ENCODE results near the gene UFC1. TPM values are rescaled to one million over a fixed set of nuclear protein-coding genes. Genes with fewer than 3 reads are reported as not detected.
A peak's percentile ranks its signal among the peaks of the same experiment; 100 is the strongest.

The UFC1 gene
- total and polyA plus RNA-seq, 2 of the 13 experiments (the other 11 are each of a cell fraction or from before 2014, with no cell fraction given), result 72.8 to 85.2 TPM

DNA sequence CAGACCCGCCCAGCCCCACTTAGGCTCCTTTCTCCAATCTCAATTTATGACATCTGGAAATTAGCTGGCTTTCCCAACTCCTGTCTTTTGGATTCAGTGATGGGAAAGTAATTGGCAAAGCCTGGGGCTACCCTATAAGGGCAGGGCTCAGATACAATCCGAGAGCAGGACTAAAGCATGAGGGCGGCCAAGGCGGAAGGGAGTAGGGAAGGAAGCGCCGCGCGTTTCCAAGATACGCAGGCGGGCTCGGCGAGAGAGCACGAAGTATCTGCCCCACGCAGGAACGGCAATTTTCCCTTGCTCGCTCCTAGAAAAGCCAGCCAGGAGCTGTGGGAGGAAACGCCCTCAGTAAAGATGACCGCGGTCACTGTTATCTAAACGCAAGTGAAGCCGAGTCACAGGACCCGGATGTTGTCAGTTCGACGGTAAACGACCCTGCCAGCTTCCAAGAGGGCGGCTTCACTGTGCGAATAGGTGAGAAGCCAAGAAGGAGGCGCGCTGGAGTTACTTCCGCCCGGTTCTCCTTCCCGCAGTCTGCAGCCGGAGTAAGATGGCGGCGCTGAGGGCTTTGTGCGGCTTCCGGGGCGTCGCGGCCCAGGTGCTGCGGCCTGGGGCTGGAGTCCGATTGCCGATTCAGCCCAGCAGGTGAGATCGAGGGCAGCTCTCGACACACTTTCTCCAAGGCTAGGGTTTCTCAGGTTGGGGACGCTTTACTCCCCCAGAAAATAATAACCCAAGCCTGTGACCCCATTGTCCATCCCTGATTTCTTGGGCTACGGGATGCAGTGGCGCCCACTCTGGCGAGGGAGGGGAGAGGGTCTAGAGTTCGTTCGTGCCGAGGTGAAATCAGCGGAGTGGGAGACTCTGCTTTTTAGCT, 48.3 kb downstream of the UFC1 start, which contains the start of gene NDUFS2 (continued):
- TF ChIP-seq HNRNPL (IDR thresholded peaks at IDR 0.05; ENCODE audit: low read depth, low read length) (0 out of 2 replicates have a peak, but pooled peaks have one; percentile 47), ZNF652 (CRISPR knock-in tag; IDR thresholded peaks at IDR 0.05; ENCODE audit: borderline replicate concordance, low read depth) (no peak; the same call in 1 of the 2 replicates), SP5 (CRISPR knock-in tag; IDR thresholded peaks at IDR 0.05; ENCODE audit: borderline replicate concordance, low read depth) (no peak), NR2F6 (IDR thresholded peaks at IDR 0.05) (no peak), NR2F6 (CRISPR knock-in tag; IDR thresholded peaks at IDR 0.05) (no peak; the same call in 1 of the 2 replicates), NRL (CRISPR knock-in tag; IDR thresholded peaks at IDR 0.05; ENCODE audit: borderline replicate concordance) (peak; percentile 65; the same call in 1 of the 2 replicates), KLF9 (CRISPR knock-in tag; IDR thresholded peaks at IDR 0.05; ENCODE audit: low read depth) (no peak), ATF1 (CRISPR knock-in tag; IDR thresholded peaks at IDR 0.05) (peak; percentile 92), AGO1 (IDR thresholded peaks at IDR 0.05; ENCODE audit: low read depth, low read length, poor library complexity, severe bottlenecking) (peak; percentile 51), ZNF780A (CRISPR knock-in tag; IDR thresholded peaks at IDR 0.05) (no peak), ZSCAN20 (CRISPR knock-in tag; IDR thresholded peaks at IDR 0.05; ENCODE audit: borderline replicate concordance) (no peak), ZMYM3 (CRISPR knock-in tag; IDR thresholded peaks at IDR 0.05) (peak; percentile 51; the same call in 1 of the 2 replicates), ISL2 (CRISPR knock-in tag; IDR thresholded peaks at IDR 0.05) (0 out of 2 replicates have a peak, but pooled peaks have one; percentile 28), FOXJ3 (CRISPR knock-in tag; IDR thresholded peaks at IDR 0.05; ENCODE audit: borderline replicate concordance) (0 out of 2 replicates have a peak, but pooled peaks have one; percentile 19), ZNF772 (CRISPR knock-in tag; IDR thresholded peaks at IDR 0.05) (peak; percentile 85)
- TF ChIP-seq, protein P1, sequence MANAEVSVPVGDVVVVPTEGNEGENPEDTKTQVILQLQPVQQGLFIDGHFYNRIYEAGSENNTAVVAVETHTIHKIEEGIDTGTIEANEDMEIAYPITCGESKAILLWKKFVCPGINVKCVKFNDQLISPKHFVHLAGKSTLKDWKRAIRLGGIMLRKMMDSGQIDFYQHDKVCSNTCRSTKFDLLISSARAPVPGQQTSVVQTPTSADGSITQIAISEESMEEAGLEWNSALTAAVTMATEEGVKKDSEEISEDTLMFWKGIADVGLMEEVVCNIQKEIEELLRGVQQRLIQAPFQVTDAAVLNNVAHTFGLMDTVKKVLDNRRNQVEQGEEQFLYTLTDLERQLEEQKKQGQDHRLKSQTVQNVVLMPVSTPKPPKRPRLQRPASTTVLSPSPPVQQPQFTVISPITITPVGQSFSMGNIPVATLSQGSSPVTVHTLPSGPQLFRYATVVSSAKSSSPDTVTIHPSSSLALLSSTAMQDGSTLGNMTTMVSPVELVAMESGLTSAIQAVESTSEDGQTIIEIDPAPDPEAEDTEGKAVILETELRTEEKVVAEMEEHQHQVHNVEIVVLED (CRISPR knock-in tag; IDR thresholded peaks at IDR 0.05; ENCODE audit: borderline replicate concordance), result peak; percentile 85
- TF ChIP-seq, protein P2, sequence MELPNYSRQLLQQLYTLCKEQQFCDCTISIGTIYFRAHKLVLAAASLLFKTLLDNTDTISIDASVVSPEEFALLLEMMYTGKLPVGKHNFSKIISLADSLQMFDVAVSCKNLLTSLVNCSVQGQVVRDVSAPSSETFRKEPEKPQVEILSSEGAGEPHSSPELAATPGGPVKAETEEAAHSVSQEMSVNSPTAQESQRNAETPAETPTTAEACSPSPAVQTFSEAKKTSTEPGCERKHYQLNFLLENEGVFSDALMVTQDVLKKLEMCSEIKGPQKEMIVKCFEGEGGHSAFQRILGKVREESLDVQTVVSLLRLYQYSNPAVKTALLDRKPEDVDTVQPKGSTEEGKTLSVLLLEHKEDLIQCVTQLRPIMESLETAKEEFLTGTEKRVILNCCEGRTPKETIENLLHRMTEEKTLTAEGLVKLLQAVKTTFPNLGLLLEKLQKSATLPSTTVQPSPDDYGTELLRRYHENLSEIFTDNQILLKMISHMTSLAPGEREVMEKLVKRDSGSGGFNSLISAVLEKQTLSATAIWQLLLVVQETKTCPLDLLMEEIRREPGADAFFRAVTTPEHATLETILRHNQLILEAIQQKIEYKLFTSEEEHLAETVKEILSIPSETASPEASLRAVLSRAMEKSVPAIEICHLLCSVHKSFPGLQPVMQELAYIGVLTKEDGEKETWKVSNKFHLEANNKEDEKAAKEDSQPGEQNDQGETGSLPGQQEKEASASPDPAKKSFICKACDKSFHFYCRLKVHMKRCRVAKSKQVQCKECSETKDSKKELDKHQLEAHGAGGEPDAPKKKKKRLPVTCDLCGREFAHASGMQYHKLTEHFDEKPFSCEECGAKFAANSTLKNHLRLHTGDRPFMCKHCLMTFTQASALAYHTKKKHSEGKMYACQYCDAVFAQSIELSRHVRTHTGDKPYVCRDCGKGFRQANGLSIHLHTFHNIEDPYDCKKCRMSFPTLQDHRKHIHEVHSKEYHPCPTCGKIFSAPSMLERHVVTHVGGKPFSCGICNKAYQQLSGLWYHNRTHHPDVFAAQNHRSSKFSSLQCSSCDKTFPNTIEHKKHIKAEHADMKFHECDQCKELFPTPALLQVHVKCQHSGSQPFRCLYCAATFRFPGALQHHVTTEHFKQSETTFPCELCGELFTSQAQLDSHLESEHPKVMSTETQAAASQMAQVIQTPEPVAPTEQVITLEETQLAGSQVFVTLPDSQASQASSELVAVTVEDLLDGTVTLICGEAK (IDR thresholded peaks at IDR 0.05), result peak; percentile 37; the same call in 1 of the 2 replicates
- TF ChIP-seq, protein P2 (CRISPR knock-in tag; IDR thresholded peaks at IDR 0.05), result peak; percentile 78

Measured in HepG2 (cell line).